DND-41 (cell line): ENCODE results near the gene MEGF6.

Experiments
- EZH2 ChIP-seq: IDR thresholded peaks from 3 replicates; pipeline ENCODE4 v1.6.1; 2012; ENCODE audit warnings: borderline replicate concordance, low read depth, mild to moderate bottlenecking, moderate library complexity, low read length, inconsistent platforms; ENCODE audit not compliant: severe bottlenecking
- TF ChIP-seq, protein P1 (sequence below): IDR thresholded peaks from 2 replicates; pipeline ENCODE4 v1.5.1; 2012; ENCODE audit warnings: borderline replicate concordance, low read length, moderate library complexity, mild to moderate bottlenecking; ENCODE audit not compliant: poor library complexity, severe bottlenecking; ENCODE audit errors: extremely low read depth

DNA sequence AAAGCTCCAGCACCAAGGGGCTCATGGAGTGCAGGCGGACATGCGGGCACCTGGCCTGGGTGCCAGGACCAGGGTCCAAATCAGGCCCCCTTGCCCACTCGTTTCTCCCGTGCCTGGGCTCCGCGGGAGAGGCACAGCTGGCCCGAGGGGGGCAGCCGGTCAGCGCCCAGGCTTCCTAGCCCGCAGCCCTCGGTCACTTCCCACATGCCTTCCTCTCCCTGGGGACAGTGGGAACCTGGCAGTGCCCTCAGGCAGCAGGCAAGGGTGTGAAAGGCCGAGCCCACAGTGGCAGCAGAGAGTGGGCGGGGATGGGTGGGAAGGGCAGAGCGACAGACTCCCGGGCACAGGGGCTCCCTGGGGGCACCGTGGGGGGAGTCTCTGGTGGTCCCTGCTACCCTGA, 69.8 kb downstream of the MEGF6 start:
- TF ChIP-seq EZH2: no peak
- TF ChIP-seq, protein P1, sequence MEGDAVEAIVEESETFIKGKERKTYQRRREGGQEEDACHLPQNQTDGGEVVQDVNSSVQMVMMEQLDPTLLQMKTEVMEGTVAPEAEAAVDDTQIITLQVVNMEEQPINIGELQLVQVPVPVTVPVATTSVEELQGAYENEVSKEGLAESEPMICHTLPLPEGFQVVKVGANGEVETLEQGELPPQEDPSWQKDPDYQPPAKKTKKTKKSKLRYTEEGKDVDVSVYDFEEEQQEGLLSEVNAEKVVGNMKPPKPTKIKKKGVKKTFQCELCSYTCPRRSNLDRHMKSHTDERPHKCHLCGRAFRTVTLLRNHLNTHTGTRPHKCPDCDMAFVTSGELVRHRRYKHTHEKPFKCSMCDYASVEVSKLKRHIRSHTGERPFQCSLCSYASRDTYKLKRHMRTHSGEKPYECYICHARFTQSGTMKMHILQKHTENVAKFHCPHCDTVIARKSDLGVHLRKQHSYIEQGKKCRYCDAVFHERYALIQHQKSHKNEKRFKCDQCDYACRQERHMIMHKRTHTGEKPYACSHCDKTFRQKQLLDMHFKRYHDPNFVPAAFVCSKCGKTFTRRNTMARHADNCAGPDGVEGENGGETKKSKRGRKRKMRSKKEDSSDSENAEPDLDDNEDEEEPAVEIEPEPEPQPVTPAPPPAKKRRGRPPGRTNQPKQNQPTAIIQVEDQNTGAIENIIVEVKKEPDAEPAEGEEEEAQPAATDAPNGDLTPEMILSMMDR: no peak
